ENCODE data around the gene ENTR1. TPM values are rescaled to one million over a fixed set of nuclear protein-coding genes. Genes with fewer than 3 reads are reported as not detected.

The ENTR1 gene
- total RNA-seq, 2 donors from 2014 or later: 25.3 to 43.1 TPM

- peaks cover 1 to 2% of the 10 kb centered on the region in 2 donors for H3K4me1 ChIP-seq (ENCODE audit: control insufficient read depth in 1 of 2, low read depth in 2 of 2)
- H3K9me3 ChIP-seq: no peaks in the 10 kb centered on the region
- DNase-seq (ENCODE audit: low spot score) (no peak), ATAC-seq (ENCODE audit: insufficient number of reproducible peaks, low FRiP score, low read depth) (no peak)
- TF ChIP-seq CTCF (IDR thresholded peaks at IDR 0.05): no peak
- H3K36me3 ChIP-seq: peaks cover 57% of the 10 kb centered on the region
- H3K27me3 ChIP-seq (replicated peaks; ENCODE audit: insufficient read depth): no peaks in the 10 kb centered on the region
- H3K27ac ChIP-seq: no peak overlapping the region
- H3K4me3 ChIP-seq: no peak overlapping the region
These were observed 16.9 kb downstream of the ENTR1 start for GRCh38 chr9:136393531-136393930.

- H3K9me3 ChIP-seq: no peaks in the 10 kb centered on the region
- no peaks in the 10 kb centered on the region for H3K4me1 ChIP-seq (ENCODE audit: control insufficient read depth in 1 of 2, low read depth in 2 of 2)
- no peak overlapping the region for H3K4me3 ChIP-seq
- peaks cover 60% of the 10 kb centered on the region for H3K36me3 ChIP-seq
- no peak for TF ChIP-seq CTCF (IDR thresholded peaks at IDR 0.05)
- no peak overlapping the region for H3K27ac ChIP-seq
- no peak for DNase-seq (ENCODE audit: low spot score)
- no peaks in the 10 kb centered on the region for H3K27me3 ChIP-seq (replicated peaks; ENCODE audit: insufficient read depth)
- no peak for ATAC-seq (ENCODE audit: insufficient number of reproducible peaks, low FRiP score, low read depth)
These were observed 17.6 kb downstream of the ENTR1 start for GRCh38 chr9:136392538-136393449.

- Histone ChIP-seq H3K4me1 (ENCODE audit: control insufficient read depth in 1 of 2, low read depth in 2 of 2) (no peaks in the 10 kb centered on the region), H3K27me3 (replicated peaks; ENCODE audit: insufficient read depth) (no peaks in the 10 kb centered on the region), H3K36me3 (peaks cover 64% of the 10 kb centered on the region), H3K9me3 (no peaks in the 10 kb centered on the region), H3K27ac (no peak overlapping the region), H3K4me3 (no peak overlapping the region)
- no peak for ATAC-seq (ENCODE audit: insufficient number of reproducible peaks, low FRiP score, low read depth)
- no peak for TF ChIP-seq CTCF (IDR thresholded peaks at IDR 0.05)
- DNase-seq (ENCODE audit: low spot score): no peak
These were observed 18.5 kb downstream of the ENTR1 start for GRCh38 chr9:136391737-136392537.

- DNase-seq (ENCODE audit: low spot score): no peak
- no peak for TF ChIP-seq CTCF (IDR thresholded peaks at IDR 0.05)
- no peak overlapping the region for H3K4me3 ChIP-seq
- H3K36me3 ChIP-seq: peaks cover 42% of the 10 kb centered on the region
- no peak for ATAC-seq (ENCODE audit: insufficient number of reproducible peaks, low FRiP score, low read depth)
- no peaks in the 10 kb centered on the region for H3K27me3 ChIP-seq (replicated peaks; ENCODE audit: insufficient read depth)
- H3K4me1 ChIP-seq (ENCODE audit: control insufficient read depth in 1 of 2, low read depth in 2 of 2): no peaks in the 10 kb centered on the region
- H3K27ac ChIP-seq: no peak overlapping the region
- H3K9me3 ChIP-seq: no peaks in the 10 kb centered on the region
These were observed 21.0 kb downstream of the ENTR1 start for GRCh38 chr9:136389396-136389795.

- Histone ChIP-seq H3K36me3 (peaks cover 38% of the 10 kb centered on the region), H3K27me3 (replicated peaks; ENCODE audit: insufficient read depth) (no peaks in the 10 kb centered on the region), H3K4me3 (no peak overlapping the region), H3K4me1 (ENCODE audit: control insufficient read depth in 1 of 2, low read depth in 2 of 2) (no peaks in the 10 kb centered on the region), H3K9me3 (no peaks in the 10 kb centered on the region), H3K27ac (no peak overlapping the region)
- no peak for TF ChIP-seq CTCF (IDR thresholded peaks at IDR 0.05)
- ATAC-seq (ENCODE audit: insufficient number of reproducible peaks, low FRiP score, low read depth) (no peak), DNase-seq (ENCODE audit: low spot score) (no peak)
These were observed 23.2 kb downstream of the ENTR1 start for GRCh38 chr9:136387217-136387616.

All from thoracic aorta (tissue), 2 donors.